Heart right ventricle (tissue), 16 donors: ENCODE measurements around the gene TAF4. TPM values are rescaled to one million over a fixed set of nuclear protein-coding genes. Genes with fewer than 3 reads are reported as not detected.

Experiments
- ATAC-seq, 8 donors: fragments of 200-7000 bp; cut with Tn5 transposase; one replicate each; pipeline ENCODE4 v1.9.1; 2020; ENCODE audit warnings: mild to moderate bottlenecking in 8 of 8, moderate library complexity in 8 of 8, moderate number of reproducible peaks in 1 of 8
- DNase-seq, 2 donors: peaks; one replicate each; pipeline ENCODE4 v3.0.0-alpha.2; 2020
- H3K27ac ChIP-seq, 10 donors: fragments of 200-600 bp; sonication (generic) in 2 of 10; one replicate each; pipeline versions ENCODE4 v1.5.0 to v1.8.0; 2020 to 2022; ENCODE audit warnings: mild to moderate bottlenecking in 3 of 10
- H3K27me3 ChIP-seq, 7 donors: fragments of 200-600 bp; one replicate each; pipeline ENCODE4 v1.8.0; 2021 to 2022; ENCODE audit warnings: mild to moderate bottlenecking in 2 of 7
- H3K36me3 ChIP-seq, 9 donors: fragments of 200-600 bp; sonication (generic) in 1 of 9; one replicate each; pipeline versions ENCODE4 v1.5.0 to v1.8.0; 2020 to 2022; ENCODE audit warnings: mild to moderate bottlenecking in 2 of 9
- H3K4me1 ChIP-seq, 9 donors: fragments of 200-600 bp; sonication (generic) in 1 of 9; one replicate each; pipeline versions ENCODE4 v1.5.0 to v1.8.0; 2020 to 2022; ENCODE audit warnings: mild to moderate bottlenecking in 4 of 9
- H3K4me3 ChIP-seq, 10 donors: fragments of 200-600 bp; sonication (generic) in 2 of 10; one replicate each; pipeline versions ENCODE4 v1.5.0 to v1.8.0; 2020 to 2022; ENCODE audit warnings: mild to moderate bottlenecking in 7 of 10, moderate library complexity in 2 of 10
- H3K9me3 ChIP-seq, 11 donors: fragments of 200-600 bp in 10 of 11; sonication (generic) in 2 of 11; one replicate each; pipeline versions ENCODE4 v1.5.0 to v1.8.0; 2013 to 2022; ENCODE audit warnings: mild to moderate bottlenecking in 2 of 11, control low read depth in 1 of 11, moderate library complexity in 1 of 11
- WGBS, 2 donors: extraction: QIAGEN DNeasy Blood & Tissue Kit; methylation state at CpG; one replicate each; pipeline ENCODE4 v1.1.7; 2013; ENCODE audit warnings: inconsistent platforms in 1 of 2; 5-methylcytosine and 5-hydroxymethylcytosine counted together
- intact Hi-C, 10 donors: fragments of 100-400 bp; cut with DNase I; formaldehyde crosslinking; loops; one replicate each; pipeline versions ENCODE4 v1.11.1 to v1.14.2; 2022
- polyA plus RNA-seq, 2 donors: library from polyadenylated mRNA; stranded (reverse); fragments of 200-250 nt; gene quantifications; one replicate each; pipeline ENCODE4 v1.2.3, GENCODE V29; 2013
- total RNA-seq, 10 donors: library from RNA; stranded (reverse); fragmentation: NEBNext Ultra II Directional in 3 of 10; extraction: Animal tissue kit (Norgen Biotek cat#: 25700) in 3 of 10; gene quantifications; one replicate each; pipeline versions ENCODE4 v1.2.1 to v1.2.4, GENCODE V29; 2021 to 2023
- TF ChIP-seq, protein P1 (sequence below), 9 donors: fragments of 200-600 bp; sonication (generic) in 2 of 9; IDR thresholded peaks; one replicate each; pipeline versions ENCODE4 v1.5.0 to v1.8.0; 2021 to 2022; ENCODE audit warnings: antibody characterized with exemption in 9 of 9, mild to moderate bottlenecking in 5 of 9, moderate library complexity in 1 of 9
- donor health status: Arrhythmogenic right ventricular cardiomyopathy.
- donor health status: ischemic (EF 13 %, LVEDD 7.1; RV severe dilation, severe dysfunction).
- donor health status: healthy with polysubstance abuse.
- donor health status: DM: no; HTN: yes; CAD: no.
- donor health status: DM: no; HTN: no; CAD: no.
- donor health status: ischemic (EF 25% LVEDD 6.9; RV normal size, moderate dysfunction).
- donor health status: ischemic (EF 25% LVEDD 5.7; RV mildly dilated, moderate dysfunction).
- donor health status: healthy.
- donor health status: DM: yes; HTN: yes; CAD: no.
- donor health status: Ischemic cardiomyopathy.
- donor health status: ischemic (EF 35%, LVEDD 5.7; RV mildly dilated, moderate dysfunction).
- donor health status: nonischemic (EF 11% LVEDD 7.7; RV severe dilation, severe dysfunction).
- donor health status: DM: yes; HTN: yes; CAD: no.
- donor health status: PGD.
- donor health status: ischemic (EF 29% LVEDD 5.4; RV normal size, mild dysfunction).
- donor health status: nonischemic (EF 23%, LVEDD 6.1; RV moderate dilation, normal function).

The TAF4 gene
- total and polyA plus RNA-seq, 12 donors = 3.7 to 14.8 (median 11.0) TPM

GRCh38 chr20:62048346-62048761 is 17.3 kb downstream of the TAF4 start:
- intact Hi-C loops = no loop called here
- Histone ChIP-seq H3K4me3 (no peak overlapping the region), H3K36me3 (peaks cover 0 to 4% (median 0%) of the 10 kb centered on the region in 9 donors), H3K4me1 (peaks cover 0 to 34% (median 16%) of the 10 kb centered on the region in 9 donors), H3K27me3 (no peaks in the 10 kb centered on the region), H3K27ac (no peak overlapping the region), H3K9me3 (no peaks in the 10 kb centered on the region)
- TF ChIP-seq, protein P1, sequence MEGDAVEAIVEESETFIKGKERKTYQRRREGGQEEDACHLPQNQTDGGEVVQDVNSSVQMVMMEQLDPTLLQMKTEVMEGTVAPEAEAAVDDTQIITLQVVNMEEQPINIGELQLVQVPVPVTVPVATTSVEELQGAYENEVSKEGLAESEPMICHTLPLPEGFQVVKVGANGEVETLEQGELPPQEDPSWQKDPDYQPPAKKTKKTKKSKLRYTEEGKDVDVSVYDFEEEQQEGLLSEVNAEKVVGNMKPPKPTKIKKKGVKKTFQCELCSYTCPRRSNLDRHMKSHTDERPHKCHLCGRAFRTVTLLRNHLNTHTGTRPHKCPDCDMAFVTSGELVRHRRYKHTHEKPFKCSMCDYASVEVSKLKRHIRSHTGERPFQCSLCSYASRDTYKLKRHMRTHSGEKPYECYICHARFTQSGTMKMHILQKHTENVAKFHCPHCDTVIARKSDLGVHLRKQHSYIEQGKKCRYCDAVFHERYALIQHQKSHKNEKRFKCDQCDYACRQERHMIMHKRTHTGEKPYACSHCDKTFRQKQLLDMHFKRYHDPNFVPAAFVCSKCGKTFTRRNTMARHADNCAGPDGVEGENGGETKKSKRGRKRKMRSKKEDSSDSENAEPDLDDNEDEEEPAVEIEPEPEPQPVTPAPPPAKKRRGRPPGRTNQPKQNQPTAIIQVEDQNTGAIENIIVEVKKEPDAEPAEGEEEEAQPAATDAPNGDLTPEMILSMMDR (IDR thresholded peaks at IDR 0.05) = no peak
- 84 to 89% methylated on average over 7 of the region's 7 CpGs for WGBS, 2 donors
- ATAC-seq = no peak
- DNase-seq = no peak

DNA sequence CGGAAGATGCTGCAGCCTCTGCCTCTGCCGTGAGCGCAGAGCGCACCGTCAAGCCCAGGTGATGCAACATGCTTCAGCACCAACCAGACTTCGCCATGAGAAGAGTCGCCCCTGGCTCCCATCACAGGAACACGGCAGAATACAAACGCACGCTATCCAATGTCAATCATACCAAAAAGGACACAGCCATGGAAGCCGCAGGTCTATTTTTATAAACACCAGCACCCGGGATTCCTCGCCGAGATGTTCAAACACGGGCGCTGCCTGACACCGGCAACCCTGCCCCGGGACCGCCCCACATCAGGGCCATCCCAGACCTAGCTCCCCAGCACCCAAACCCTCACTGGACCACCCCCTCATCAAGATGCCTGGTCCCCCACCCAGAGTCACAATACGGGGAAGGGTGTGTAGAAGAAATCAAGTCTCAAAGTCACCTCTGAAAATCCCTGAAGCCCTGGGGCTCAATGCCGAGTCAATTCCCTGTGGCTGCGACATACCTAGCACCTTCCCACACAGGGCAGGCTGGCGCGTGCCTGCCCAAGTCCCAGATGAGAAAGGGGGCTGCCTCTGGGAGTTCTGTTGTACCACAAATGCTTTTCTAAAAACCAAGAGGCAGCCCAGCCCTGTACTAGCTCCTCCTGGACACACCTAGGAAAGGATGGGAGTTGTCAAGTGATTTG is 17.9 kb downstream of the TAF4 start:
- H3K27ac ChIP-seq = no peak overlapping the region
- TF ChIP-seq, protein P1 (IDR thresholded peaks at IDR 0.05) = no peak
- H3K4me3 ChIP-seq = no peak overlapping the region
- ATAC-seq (peak in 3 of 8 donors; percentile 13 to 28 (median 18)), DNase-seq (no peak)
- H3K9me3 ChIP-seq = no peaks in the 10 kb centered on the region
- H3K27me3 ChIP-seq = no peaks in the 10 kb centered on the region
- H3K36me3 ChIP-seq = no peaks in the 10 kb centered on the region
- intact Hi-C loops = no loop called here
- peaks cover 0 to 34% (median 17%) of the 10 kb centered on the region in 9 donors for H3K4me1 ChIP-seq
- 82 to 85% methylated on average over 24 of the region's 24 CpGs for WGBS, 2 donors

GRCh38 chr20:62046431-62046830 is 19.2 kb downstream of the TAF4 start:
- WGBS, 2 donors = 94% methylated on average over 15 of the region's 15 CpGs
- intact Hi-C loops = no loop called here
- no peak for ATAC-seq
- Histone ChIP-seq H3K27ac (no peak overlapping the region), H3K27me3 (no peaks in the 10 kb centered on the region), H3K9me3 (no peaks in the 10 kb centered on the region), H3K4me3 (no peak overlapping the region), H3K36me3 (no peaks in the 10 kb centered on the region), H3K4me1 (peaks cover 0 to 30% (median 15%) of the 10 kb centered on the region in 9 donors)
- TF ChIP-seq, protein P1 (IDR thresholded peaks at IDR 0.05) = no peak
- DNase-seq = no peak

GRCh38 chr20:62045529-62046285 is 20.0 kb downstream of the TAF4 start:
- DNase-seq = peak in 1 of 2 donors; percentile 2
- intact Hi-C loops = no loop called here

More at GRCh38 chr20:62045529-62046285, 20.0 kb downstream of the TAF4 start:
- H3K27ac ChIP-seq = no peak overlapping the region
- H3K27me3 ChIP-seq = no peaks in the 10 kb centered on the region
- ATAC-seq = no peak
- TF ChIP-seq, protein P1 (IDR thresholded peaks at IDR 0.05) = no peak
- H3K36me3 ChIP-seq = no peaks in the 10 kb centered on the region
- WGBS, 2 donors = 79 to 80% methylated on average over 22 of the region's 22 CpGs
- H3K9me3 ChIP-seq = no peaks in the 10 kb centered on the region
- peaks cover 0 to 23% (median 8%) of the 10 kb centered on the region in 9 donors for H3K4me1 ChIP-seq
- no peak overlapping the region for H3K4me3 ChIP-seq
